K562 (cell line): ENCODE results near the gene PDGFA. TPM values are rescaled to one million over a fixed set of nuclear protein-coding genes. Genes with fewer than 3 reads are reported as not detected.

ENCODE experiments used
- ATAC-seq: fragments of 200-7000 bp; cut with Tn5 transposase; 3 replicates; pipeline ENCODE4 v1.9.1; 2020; ENCODE audit warnings: moderate library complexity
- BruUV-seq: library from RNA; stranded (reverse); fragments of 400-500 nt; replicated peaks from 2 replicates; lab custom pipeline; 2021; lab: Mats Ljungman, UMichigan
- CTCF ChIA-PET: fragments of 300-600 bp; formaldehyde crosslinking; extraction: SDS; loops from one replicate; lab custom pipeline; 2021; ENCODE audit warnings: low intra/inter-chr PET ratio; lab: Yijun Ruan, JAX
- POLR2A ChIA-PET: fragments of 300-600, 350-650 bp; sonication (Branson Sonifier 250); formaldehyde crosslinking; extraction: SDS; loops from one replicate; lab custom pipeline; 2021; ENCODE audit warnings: antibody characterized with exemption, inconsistent platforms; lab: Yijun Ruan, JAX
- DNase-seq, 4 experiments: peaks; one replicate each; pipeline versions ENCODE4 v3.0.0 to v3.0.0-alpha.2; 2011 to 2018; ENCODE audit warnings: low spot score in 3 of 4, mixed read lengths in 3 of 4; ENCODE audit errors: extremely low read depth in 1 of 4
- FAIRE-seq: peaks from 2 replicates; lab custom pipeline; 2011; peaks lifted over from hg19 to GRCh38; lab: Jason Lieb, UNC
- H2AFZ ChIP-seq: 2 replicates; pipeline ENCODE4 v1.6.0; 2011; ENCODE audit warnings: low read depth, low read length, control low read depth, inconsistent platforms
- H3K27ac ChIP-seq: fragments of 200-600 bp; 3 replicates; pipeline ENCODE4 v1.8.0; 2011; ENCODE audit warnings: low read depth, mild to moderate bottlenecking, control low read depth, inconsistent platforms, low read length, moderate library complexity, mixed read lengths; ENCODE audit errors: extremely low read depth
- H3K27me3 ChIP-seq, 2 experiments: fragments of 300-600 bp in 1 of 2; 2 replicates in 1 of 2; 3 replicates in 1 of 2; pipeline versions ENCODE4 v1.6.0 to v1.8.0; 2011; ENCODE audit warnings: inconsistent platforms in 2 of 2, low read length in 2 of 2, mild to moderate bottlenecking in 1 of 2, mixed read lengths in 1 of 2, moderate library complexity in 1 of 2; ENCODE audit not compliant: control insufficient read depth in 2 of 2, insufficient read depth in 2 of 2
- H3K36me3 ChIP-seq: fragments of 300-600 bp; 3 replicates; pipeline ENCODE4 v1.8.0; 2011; ENCODE audit warnings: mild to moderate bottlenecking, low read length, inconsistent platforms; ENCODE audit not compliant: control insufficient read depth, insufficient read depth
- H3K4me1 ChIP-seq, 2 experiments: fragments of 200-600 bp in 1 of 2; replicated peaks in 1 of 2; 2 replicates in 1 of 2; 3 replicates in 1 of 2; pipeline versions ENCODE4 v1.5.1 to v1.8.0; 2011; ENCODE audit warnings: inconsistent platforms in 2 of 2, low read length in 2 of 2, mild to moderate bottlenecking in 1 of 2, mixed read lengths in 1 of 2, moderate library complexity in 1 of 2; ENCODE audit not compliant: control insufficient read depth in 2 of 2, insufficient read depth in 2 of 2
- H3K4me2 ChIP-seq: 2 replicates; pipeline ENCODE4 v1.6.1; 2011; ENCODE audit warnings: low read length, control low read depth, inconsistent platforms, mixed read lengths; ENCODE audit not compliant: insufficient read depth
- H3K4me3 ChIP-seq: fragments of 200-600 bp; sonication (generic), shearing (Covaris generic); 2 replicates; pipeline ENCODE4 v1.5.1; 2016; ENCODE audit warnings: control low read depth, inconsistent platforms
- H3K79me2 ChIP-seq: fragments of 200-600 bp; 3 replicates; pipeline ENCODE4 v1.8.0; 2011; ENCODE audit warnings: low read length, inconsistent platforms; ENCODE audit not compliant: control insufficient read depth, insufficient read depth
- H3K9ac ChIP-seq, 2 experiments: 2 replicates each; pipeline versions ENCODE4 v1.6.0 to v1.6.1; 2011; ENCODE audit warnings: low read depth in 2 of 2, low read length in 2 of 2, control low read depth in 1 of 2, inconsistent platforms in 1 of 2, mild to moderate bottlenecking in 1 of 2, mixed read lengths in 1 of 2; ENCODE audit not compliant: insufficient read depth in 1 of 2
- H3K9me1 ChIP-seq: one replicate; pipeline ENCODE4 v1.6.0; 2011; ENCODE audit warnings: inconsistent platforms, mild to moderate bottlenecking, low read length, moderate library complexity; ENCODE audit not compliant: control insufficient read depth, insufficient read depth
- H3K9me3 ChIP-seq: replicated peaks from 2 replicates; pipeline ENCODE4 v1.5.1; 2011; ENCODE audit warnings: low read depth, low read length, inconsistent platforms; ENCODE audit not compliant: control insufficient read depth, insufficient read depth
- H4K20me1 ChIP-seq: replicated peaks from 2 replicates; pipeline ENCODE4 v1.6.1; 2011; ENCODE audit warnings: low read length, inconsistent platforms, mixed read lengths; ENCODE audit not compliant: control insufficient read depth, insufficient read depth
- ELF1 ChIP-seq: fragments of 200-800 bp; sonication (Bioruptor generic); IDR thresholded peaks from 2 replicates; pipeline ENCODE4 v1.6.1; 2016; ENCODE audit warnings: missing genetic modification characterization, missing compliant biosample characterization
- SPI1 ChIP-seq: IDR thresholded peaks from 2 replicates; pipeline ENCODE4 v1.6.1; 2011; ENCODE audit warnings: low read depth, low read length, control low read depth, borderline replicate concordance
- TOE1 ChIP-seq, 2 experiments: fragments of 450-650 bp in 1 of 2; sonication (generic) in 1 of 2; formaldehyde crosslinking in 1 of 2; IDR thresholded peaks; 2 replicates each; pipeline versions ENCODE4 v1.7.1 to v1.8.0; 2016 to 2022; ENCODE audit warnings: borderline replicate concordance in 2 of 2, mild to moderate bottlenecking in 2 of 2, antibody characterized with exemption in 1 of 2, inconsistent platforms in 1 of 2, low read depth in 1 of 2, missing genetic modification reagents in 1 of 2, moderate library complexity in 1 of 2
- ZFP30 ChIP-seq: fragments of 250-450 bp; sonication (Bioruptor Pico); IDR thresholded peaks from 2 replicates; pipeline ENCODE4 v1.8.0; 2022; ENCODE audit warnings: moderate library complexity, mild to moderate bottlenecking, inconsistent platforms, borderline replicate concordance
- ZNF79 ChIP-seq: fragments of 250-450 bp; sonication (Bioruptor Pico); IDR thresholded peaks from 2 replicates; pipeline ENCODE4 v1.4.0; 2020; ENCODE audit warnings: low read depth, mild to moderate bottlenecking, moderate library complexity
- WGBS: fragments of 100-300 bp; shearing (Covaris generic); methylation state at CpG from one replicate; pipeline ENCODE4 v1.1.6; 2016; ENCODE audit warnings: low coverage, mixed read lengths; ENCODE audit not compliant: insufficient coverage; ENCODE audit errors: missing lambda C conversion rate; 5-methylcytosine and 5-hydroxymethylcytosine counted together
- in situ Hi-C: fragments of 300-500 bp; cut with MboI; formaldehyde crosslinking; loops from 4 replicates; pipeline ENCODE4 v1.15.0; 2018; ENCODE audit warnings: inconsistent platforms, mixed read lengths
- intact Hi-C: fragments of 100-400 bp; cut with micrococcal nuclease; formaldehyde crosslinking; loops from 2 replicates; pipeline ENCODE4 v1.14.2; 2022
- polyA plus RNA-seq, 8 experiments: library from polyadenylated mRNA; depleted of rRNA in 4 of 8; stranded (reverse) in 5 of 8; unstranded in 3 of 8; fragments of >200 nt; fragmentation: Nextera tagmentation in 2 of 8; fragmentation: Illumina TruSeq in 1 of 8; extraction: Ambion mirVana in 2 of 8; extraction: Trizol in 1 of 8; gene quantifications; 2 replicates each; pipeline versions ENCODE4 v1.2.1 to v1.2.3, GENCODE V29; 2011 to 2014; ENCODE audit warnings: inconsistent platforms in 1 of 8, missing spikeins in 1 of 8
- total RNA-seq, 7 experiments: library from RNA; depleted of rRNA in 6 of 7; stranded (reverse); fragments of >200 nt in 6 of 7; fragmentation: Illumina TruSeq in 2 of 7; extraction: Trizol in 2 of 7; gene quantifications; 2 replicates each; pipeline versions ENCODE4 v1.2.1 to v1.2.3, GENCODE V29; 2011 to 2021; ENCODE audit warnings: low replicate concordance in 1 of 7
- TF ChIP-seq, protein P1 (sequence below): IDR thresholded peaks from 3 replicates; pipeline ENCODE4 v1.6.1; 2011; ENCODE audit warnings: borderline replicate concordance, mild to moderate bottlenecking, moderate library complexity; ENCODE audit not compliant: insufficient read length; ENCODE audit errors: extremely low read depth
- TF ChIP-seq, protein P2 (sequence below): sonication (generic); formaldehyde crosslinking; IDR thresholded peaks from 2 replicates; pipeline ENCODE4 v1.4.0; 2020; ENCODE audit warnings: mild to moderate bottlenecking, missing genetic modification reagents

The PDGFA gene
- total and polyA plus RNA-seq, 9 of the 15 experiments (the other 6 are each of a cell fraction or from before 2014, with no cell fraction given) = 2.5 to 10.2 (median 4.6) TPM

DNA sequence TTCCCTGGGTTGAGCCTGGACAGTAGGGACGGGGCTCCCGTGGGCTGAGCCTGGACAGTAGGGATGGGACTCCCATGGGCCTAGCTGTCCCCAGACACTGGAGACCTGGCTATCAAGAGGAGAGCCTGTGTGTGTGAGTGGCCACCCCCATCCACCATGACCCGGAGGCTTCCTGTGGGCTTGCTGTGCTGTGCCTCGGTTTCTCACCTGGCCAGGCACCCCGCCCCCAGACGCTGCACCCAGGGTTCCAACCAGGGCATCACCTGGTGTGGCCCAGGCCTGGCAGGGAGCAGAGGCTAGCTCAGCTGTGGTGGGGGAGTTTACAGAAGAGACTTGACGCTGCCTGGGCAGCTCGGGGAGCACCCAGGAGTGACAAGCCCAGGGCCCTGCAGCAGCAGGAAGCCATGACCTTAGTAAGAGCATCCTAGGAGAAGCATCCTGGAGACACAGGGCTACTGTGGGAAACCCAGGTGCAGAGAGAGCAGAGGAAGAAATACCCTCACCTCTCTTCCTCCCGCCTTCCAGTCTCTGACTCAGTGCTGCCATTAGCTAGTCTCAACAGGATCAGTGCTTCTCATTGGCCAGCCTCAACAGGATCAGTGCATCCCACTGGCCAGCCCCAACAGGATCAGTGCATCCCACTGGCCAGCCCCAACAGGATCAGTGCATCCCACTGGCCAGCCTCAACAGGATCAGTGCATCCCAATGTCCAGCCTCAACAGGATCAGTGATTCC lies 61.0 kb downstream of the PDGFA start:
- DNase-seq (no peak), ATAC-seq (peak; percentile 26; the same call in 2 of the 3 replicates), FAIRE-seq (no peak)
- no peak overlapping the region for H3K9ac ChIP-seq
- ChIA-PET CTCF (no interaction called here), POLR2A (interaction anchor here (1.0 kb wide), 1 partner anchor 16 kb away, joined by 3 read pairs; no protein-coding TSS in a partner anchor)
- H3K79me2 ChIP-seq = no peaks in the 10 kb centered on the region
- no peaks in the 10 kb centered on the region for H3K9me1 ChIP-seq
- no peak overlapping the region for H3K4me3 ChIP-seq
- no peak overlapping the region for H2AFZ ChIP-seq
- H3K27ac ChIP-seq = no peak overlapping the region
- 23% methylated on average over 8 of the region's 9 CpGs for WGBS
- no peaks in the 10 kb centered on the region for H4K20me1 ChIP-seq
- no peak overlapping the region for H3K4me2 ChIP-seq
- in situ Hi-C loops = no loop called here
- BruUV-seq = no TSS peak
- no peaks in the 10 kb centered on the region for H3K36me3 ChIP-seq
- H3K4me1 ChIP-seq = peaks cover 8 to 62% of the 10 kb centered on the region in 2 experiments; a peak in 4 of 5 replicates
- TF ChIP-seq, protein P1, sequence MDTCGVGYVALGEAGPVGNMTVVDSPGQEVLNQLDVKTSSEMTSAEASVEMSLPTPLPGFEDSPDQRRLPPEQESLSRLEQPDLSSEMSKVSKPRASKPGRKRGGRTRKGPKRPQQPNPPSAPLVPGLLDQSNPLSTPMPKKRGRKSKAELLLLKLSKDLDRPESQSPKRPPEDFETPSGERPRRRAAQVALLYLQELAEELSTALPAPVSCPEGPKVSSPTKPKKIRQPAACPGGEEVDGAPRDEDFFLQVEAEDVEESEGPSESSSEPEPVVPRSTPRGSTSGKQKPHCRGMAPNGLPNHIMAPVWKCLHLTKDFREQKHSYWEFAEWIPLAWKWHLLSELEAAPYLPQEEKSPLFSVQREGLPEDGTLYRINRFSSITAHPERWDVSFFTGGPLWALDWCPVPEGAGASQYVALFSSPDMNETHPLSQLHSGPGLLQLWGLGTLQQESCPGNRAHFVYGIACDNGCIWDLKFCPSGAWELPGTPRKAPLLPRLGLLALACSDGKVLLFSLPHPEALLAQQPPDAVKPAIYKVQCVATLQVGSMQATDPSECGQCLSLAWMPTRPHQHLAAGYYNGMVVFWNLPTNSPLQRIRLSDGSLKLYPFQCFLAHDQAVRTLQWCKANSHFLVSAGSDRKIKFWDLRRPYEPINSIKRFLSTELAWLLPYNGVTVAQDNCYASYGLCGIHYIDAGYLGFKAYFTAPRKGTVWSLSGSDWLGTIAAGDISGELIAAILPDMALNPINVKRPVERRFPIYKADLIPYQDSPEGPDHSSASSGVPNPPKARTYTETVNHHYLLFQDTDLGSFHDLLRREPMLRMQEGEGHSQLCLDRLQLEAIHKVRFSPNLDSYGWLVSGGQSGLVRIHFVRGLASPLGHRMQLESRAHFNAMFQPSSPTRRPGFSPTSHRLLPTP = no peak
- no peak for TF ChIP-seq ELF1 (tag)
- TF ChIP-seq ZNF79 (CRISPR knock-in tag) = no peak
- no peak for TF ChIP-seq ZFP30 (CRISPR knock-in tag)
- TF ChIP-seq, protein P2, sequence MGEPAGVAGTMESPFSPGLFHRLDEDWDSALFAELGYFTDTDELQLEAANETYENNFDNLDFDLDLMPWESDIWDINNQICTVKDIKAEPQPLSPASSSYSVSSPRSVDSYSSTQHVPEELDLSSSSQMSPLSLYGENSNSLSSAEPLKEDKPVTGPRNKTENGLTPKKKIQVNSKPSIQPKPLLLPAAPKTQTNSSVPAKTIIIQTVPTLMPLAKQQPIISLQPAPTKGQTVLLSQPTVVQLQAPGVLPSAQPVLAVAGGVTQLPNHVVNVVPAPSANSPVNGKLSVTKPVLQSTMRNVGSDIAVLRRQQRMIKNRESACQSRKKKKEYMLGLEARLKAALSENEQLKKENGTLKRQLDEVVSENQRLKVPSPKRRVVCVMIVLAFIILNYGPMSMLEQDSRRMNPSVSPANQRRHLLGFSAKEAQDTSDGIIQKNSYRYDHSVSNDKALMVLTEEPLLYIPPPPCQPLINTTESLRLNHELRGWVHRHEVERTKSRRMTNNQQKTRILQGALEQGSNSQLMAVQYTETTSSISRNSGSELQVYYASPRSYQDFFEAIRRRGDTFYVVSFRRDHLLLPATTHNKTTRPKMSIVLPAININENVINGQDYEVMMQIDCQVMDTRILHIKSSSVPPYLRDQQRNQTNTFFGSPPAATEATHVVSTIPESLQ = no peak
- no peak for TF ChIP-seq SPI1
- no peak for TF ChIP-seq TOE1 (IDR thresholded peaks at IDR 0.05; ENCODE audit: borderline replicate concordance)
- no peak for TF ChIP-seq TOE1 (CRISPR knock-in tag; IDR thresholded peaks at IDR 0.05; ENCODE audit: borderline replicate concordance, low read depth)
- intact Hi-C loops = no loop called here
- peaks cover 0 to 14% of the 10 kb centered on the region in 2 experiments; a peak in 3 of 5 replicates for H3K27me3 ChIP-seq
- no peaks in the 10 kb centered on the region for H3K9me3 ChIP-seq
